ENCODE results near the gene MNX1.

Gene MNX1

DNA sequence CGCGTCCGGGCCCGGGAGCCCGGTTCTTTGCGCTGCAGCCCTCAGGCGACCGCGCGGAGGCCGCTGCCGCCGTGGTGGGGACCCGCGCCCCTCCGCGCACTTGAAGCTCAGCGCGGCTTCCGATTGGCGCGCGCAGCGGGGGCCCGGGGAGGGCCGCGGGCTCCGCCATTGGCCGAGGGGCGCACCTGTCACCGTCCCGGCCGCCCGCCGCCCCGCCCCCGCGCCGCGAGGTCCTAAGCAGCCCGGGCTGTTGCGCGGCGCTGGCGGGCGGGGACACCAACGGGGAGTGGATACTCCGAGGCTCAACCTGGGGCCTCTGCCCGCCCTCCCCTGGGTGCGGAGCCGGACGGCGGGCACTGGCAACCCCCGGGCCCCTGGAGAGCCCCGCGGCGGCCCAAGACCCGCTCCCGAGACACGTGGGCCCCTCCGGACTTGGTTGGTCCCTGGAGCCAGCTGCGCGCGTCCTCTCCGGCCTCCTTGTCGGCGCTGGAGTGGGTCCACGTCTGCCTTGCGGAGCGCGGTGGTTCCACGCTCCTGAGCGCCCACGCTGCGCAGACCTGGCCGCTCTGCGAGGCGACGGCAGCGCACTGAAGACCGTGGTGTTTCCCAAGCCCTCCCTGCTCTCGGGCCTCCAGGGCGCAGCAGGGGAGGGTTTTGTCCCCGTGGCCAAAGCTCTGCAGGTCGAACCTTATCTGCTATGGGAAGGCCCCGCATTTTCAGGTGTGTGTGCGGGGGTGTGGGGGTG lies at the start of gene MNX1:
TSS of gene MNX1 (minus strand) at position 76 of the 745 bp plus-strand sequence. CDS start 313 bp downstream, outside the sequence.
- DNase-seq = peak; percentile 56

GRCh38 chr7:157059534-157059933 lies 49.1 kb upstream of the MNX1 start:
- no peak for DNase-seq

DNA sequence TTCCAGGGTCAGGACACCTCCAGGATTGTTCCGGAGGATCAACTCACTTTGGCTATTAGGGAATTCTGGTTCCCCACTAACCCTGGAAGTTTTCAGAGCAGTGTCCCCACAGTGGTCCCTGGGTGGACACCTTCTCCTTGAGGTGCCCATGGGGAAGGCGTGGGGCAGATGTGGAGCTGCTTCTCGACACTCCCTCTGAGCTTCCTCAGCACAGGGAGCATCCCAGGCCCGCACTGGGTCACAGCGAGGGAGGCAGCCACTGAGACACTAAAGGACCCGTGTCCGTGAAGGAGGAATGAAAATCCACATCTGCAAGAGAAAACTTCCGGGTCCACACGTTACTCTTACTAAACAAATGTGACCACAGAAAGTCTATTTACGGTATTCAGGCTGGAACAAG lies 48.2 kb upstream of the MNX1 start:
- DNase-seq = no peak

DNA sequence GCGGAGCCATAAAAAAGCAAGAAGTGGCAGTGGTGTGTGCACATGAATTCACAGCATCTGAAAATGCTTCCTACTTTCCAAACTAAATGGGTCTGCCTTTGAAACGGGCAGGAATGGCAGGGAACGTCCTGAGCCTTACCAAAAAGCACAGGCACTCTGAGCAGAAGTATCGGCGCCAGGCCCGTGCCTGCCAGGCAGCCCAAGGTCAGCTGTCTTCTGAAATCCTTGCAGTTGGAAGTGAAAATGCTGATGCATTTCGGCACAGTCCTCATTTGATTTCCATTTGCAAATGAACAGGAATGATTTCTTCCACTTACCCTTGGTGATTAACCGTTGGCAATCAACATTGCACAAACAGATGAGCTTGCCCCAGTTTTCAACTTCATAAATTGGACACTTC lies 47.6 kb upstream of the MNX1 start:
- no peak for DNase-seq

DNA sequence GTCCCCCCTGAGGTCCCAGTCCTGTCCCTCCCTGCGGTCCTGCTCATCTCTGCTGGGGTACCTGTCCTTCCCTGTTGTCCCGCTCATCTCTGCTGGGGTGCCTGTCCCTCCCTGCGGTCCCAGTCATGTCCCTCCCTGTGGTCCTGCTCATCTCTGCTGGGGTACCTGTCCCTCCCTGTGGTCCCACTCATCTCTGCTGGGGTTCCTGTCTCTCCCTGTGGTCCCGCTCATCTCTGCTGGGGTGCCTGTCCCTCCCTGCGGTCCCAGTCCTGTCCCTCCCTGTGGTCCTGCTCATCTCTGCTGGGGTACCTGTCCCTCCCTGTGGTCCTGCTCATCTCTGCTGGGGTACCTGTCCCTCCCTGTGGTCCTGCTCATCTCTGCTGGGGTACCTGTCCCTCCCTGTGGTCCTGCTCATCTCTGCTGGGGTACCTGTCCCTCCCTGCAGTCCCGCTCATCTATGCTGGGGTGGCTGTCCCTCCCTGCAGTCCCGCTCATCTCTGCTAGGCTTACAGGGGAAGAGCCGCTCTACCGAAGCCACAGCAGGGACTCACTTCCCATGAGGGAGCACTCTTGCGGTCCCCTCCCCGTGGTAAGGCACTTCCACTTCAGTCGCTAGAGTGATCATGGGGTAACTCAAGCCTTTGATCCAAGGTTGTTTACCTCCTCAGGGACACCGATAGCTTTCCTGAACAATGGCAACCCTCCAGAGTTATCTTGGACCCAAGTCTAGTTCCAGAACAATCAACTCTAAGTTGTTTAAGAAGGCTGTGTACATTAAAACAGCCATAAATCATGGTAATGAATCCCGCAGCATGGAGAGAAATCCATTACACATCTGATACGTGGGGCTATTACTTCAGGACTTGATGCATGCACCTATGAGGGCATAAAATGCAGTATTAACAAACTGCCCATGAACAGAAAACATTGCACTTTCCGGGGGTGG lies 46.8 kb upstream of the MNX1 start:
- no peak for DNase-seq

- no peak for DNase-seq
Observed at GRCh38 chr7:157056246-157056645, 45.8 kb upstream of the MNX1 start.

DNA sequence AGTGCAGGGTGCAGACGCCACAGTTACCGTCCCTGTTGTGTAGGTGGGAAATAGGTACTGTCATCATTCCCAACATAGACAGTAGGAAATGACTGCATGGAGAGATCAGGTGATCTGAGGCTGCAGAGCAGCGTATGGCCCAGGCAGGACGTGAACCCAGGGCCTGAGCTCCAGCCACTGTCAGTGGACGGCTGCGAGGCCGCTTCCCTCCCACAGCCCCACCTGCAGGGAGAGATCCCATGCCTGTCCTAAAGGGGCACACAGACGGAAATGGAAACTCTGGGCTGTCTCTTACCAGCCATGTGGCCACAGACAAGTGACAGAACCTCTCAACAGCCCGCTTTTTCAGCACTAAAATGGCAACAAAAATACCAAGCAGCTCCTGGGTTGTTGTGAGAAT lies 44.5 kb upstream of the MNX1 start:
- DNase-seq = no peak

DNA sequence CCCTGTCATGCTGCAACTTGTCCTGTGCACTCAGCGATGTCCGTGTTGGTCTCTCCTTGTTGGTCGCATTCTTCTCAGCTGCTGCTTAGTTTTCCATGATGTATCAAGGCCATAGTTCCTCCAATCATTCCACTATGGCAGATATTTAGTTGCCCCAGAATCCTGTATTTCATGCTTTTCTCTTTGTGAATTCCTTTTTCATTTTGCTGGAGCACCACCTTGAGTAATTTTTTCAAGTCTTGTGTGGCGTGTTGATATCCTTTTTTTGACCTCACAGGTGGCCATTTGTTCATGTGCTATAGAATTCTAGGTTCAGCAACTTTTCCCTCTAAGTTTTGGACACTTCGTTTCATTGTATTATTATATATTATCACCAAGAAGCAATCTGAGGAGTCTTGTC lies 42.7 kb upstream of the MNX1 start:
- DNase-seq = no peak

DNA sequence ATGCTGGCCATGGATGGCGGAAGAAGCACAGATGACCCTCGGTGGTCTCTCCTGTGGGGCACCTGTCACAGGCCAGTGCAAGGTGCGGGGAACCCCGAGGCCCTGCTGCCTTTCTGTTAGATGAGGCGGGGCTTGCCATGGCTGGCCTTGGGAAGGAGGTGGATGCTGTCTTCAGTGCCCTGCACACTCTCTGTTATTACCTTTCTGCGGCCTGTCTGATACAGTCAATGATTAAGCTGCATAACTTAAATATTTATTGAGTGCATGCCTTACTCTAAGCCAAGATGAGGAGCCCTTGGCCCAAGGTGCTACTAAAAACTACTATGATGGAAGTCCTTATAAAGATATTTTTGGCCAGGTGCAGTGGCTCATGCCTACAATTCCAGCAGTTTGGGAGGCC lies 36.7 kb upstream of the MNX1 start:
- DNase-seq = no peak

GRCh38 chr7:157046681-157047080 lies 36.2 kb upstream of the MNX1 start:
- no peak for DNase-seq

DNA sequence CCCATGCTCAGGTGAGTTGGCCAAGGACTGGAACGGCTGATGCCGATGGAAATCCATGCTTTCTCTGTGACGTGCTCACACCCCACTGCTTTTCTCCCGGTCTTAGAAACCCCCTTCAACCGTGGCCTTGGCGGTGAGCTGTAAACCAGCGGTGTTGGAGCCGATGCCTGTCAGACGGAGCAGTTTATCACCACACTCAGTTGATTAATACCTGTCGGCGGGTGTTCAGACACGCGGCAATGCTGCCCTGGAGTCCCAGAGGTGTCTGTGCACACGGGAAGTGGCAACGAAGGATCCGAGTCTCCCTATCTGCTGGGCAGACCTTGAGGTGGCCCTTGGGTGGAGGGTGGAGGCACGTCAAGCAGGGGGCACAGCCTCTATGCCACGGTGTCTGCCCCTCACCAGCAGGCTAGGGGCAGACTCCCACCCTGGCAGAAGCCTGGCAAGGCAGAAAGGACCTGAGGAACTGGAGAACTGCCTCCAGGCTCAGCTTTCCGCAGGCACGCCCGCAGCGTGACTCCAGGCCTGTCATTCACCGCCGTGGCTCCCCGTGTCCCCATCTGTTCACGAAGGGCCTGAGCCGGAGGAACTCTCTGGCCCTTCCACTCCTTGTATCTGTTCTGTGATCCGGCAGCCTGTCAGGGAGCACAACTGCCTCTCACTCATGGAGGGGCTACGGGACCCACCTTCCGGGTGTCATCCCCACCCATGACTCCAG lies 34.6 kb upstream of the MNX1 start:
- no peak for DNase-seq

GRCh38 chr7:157044147-157044687 lies 33.8 kb upstream of the MNX1 start:
- DNase-seq = no peak

GRCh38 chr7:157043745-157044144 lies 33.3 kb upstream of the MNX1 start:
- DNase-seq = peak; percentile 37

DNA sequence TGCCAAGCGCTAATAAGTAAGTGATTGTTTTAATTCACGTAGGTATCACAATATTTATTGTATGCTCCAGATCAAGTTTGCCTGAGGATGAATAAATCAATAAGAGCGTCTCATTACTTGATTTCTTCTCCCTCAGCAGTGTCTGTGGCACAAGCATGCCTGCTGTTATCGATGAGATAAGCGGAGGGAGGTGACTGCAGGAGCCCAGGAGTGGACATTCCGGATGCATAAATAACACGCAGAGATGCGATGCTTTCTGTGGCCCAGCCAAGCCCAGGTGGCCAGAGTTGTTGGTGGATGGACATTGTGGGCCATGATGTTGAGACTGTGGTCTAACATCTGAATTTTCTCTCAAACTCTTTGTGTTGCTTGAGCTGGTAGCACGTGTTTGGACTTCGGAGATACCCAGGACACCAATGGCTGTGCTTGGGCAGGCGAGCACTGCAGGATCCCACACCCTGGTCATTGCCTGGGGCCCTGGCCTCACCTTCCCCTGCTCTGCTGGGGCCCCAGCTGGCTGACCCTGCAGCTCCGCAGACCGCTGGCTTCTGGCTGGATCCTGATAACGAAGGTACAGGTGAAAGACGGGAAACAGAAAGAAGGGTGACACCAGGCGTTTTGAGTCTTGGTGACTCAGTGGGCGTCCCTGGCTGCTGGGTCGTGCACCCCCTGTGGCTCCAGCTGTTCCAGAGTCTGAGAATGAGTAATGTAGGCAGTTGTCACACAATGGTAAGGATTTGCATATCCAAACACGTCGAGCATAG lies 31.2 kb upstream of the MNX1 start:
- DNase-seq = no peak

DNA sequence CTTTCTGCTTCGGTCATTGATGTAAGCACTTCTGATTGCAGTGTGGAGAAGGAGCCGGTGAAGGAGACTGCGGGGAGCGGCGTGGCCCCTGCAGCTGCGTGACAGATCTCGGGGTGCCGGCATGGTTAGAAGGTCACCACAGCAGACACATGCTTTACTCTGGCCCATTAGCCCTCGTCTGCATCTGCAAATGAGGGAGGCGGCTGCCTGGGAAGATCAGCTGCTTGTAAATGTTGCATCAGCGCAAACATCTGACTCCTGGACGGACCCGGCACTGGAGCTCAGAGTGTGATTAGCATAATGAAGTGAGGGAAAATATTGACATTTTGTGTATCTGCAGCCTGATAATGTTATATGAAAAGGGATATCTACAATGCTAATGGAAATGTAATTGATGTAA lies 30.5 kb upstream of the MNX1 start:
- DNase-seq = no peak

DNA sequence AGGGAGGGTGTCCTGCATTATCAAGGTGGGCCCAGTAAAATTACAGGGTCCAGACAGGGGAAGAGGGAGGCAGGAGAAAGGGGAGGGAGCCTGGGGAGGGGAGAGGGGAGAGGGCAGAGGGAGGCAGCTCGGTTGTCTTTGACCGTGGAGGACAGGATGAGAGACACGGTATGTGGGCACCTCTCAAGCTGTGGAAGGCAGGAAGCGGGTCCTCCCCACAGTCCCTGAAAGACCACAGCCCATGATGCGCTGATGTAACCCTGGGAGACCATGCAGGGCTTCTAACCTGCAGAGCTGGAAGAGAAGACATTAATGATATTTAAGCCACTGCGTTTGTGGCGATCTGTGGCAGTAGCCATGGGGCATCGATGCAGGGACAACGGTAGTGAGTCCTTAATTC lies 27.2 kb upstream of the MNX1 start:
- no peak for DNase-seq

DNA sequence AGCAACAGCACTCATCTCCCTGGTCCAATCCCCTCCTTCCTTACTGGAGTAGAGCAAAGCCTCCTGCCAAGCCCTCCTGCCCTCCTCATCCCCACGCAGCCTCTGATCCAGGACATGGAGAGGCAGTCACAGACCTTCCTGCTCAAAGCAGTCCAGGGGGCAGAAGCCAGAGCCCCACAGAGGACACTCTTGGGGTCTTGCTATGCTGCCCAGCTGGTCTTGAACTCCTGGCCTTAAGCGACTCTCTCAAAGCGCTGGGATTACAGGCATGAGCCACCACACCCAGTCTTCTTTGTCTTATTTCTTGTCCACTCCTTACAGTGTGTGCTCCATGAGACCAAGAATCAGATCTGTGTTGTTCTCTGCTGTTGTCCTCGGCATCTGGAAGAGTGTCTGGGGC lies 26.6 kb upstream of the MNX1 start:
- DNase-seq = no peak

DNA sequence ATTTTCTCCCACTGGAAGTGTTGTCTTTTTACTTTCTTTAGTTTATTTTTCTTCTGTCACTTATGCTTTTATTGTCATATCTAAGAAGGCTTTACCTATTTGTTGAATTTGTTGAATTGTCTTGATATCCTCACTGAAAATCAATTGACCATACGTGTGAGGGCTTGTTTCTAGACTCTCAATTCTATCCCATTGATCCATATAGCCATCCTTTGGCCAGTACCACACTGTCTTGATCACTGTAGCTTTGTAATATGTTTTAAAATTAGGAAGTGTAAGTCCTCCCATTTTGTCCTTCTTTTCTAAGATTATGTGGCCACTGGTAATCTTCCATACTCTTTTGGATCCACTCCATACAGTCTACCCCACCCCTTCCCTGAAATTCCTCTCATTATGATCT lies 25.5 kb upstream of the MNX1 start:
- DNase-seq = no peak

DNA sequence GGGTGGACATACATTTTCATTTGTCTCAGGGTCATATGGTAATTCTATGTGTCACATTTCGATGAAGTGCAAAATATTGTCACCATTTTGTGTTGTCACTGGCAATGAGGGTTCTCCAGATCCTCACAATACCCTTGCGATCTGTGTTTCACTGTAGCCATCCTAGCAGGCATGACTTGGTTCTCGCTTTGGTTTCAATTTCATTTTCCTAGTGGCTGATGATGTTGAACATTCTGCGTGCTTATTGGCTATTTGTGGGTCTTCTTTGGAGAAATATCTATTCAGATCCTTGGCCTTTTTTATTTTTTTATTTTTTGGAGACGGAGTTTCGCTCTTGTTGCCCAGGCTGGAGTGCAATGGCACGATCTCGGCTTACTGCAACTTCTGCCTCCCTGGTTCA lies 24.8 kb upstream of the MNX1 start:
- DNase-seq = no peak

DNA sequence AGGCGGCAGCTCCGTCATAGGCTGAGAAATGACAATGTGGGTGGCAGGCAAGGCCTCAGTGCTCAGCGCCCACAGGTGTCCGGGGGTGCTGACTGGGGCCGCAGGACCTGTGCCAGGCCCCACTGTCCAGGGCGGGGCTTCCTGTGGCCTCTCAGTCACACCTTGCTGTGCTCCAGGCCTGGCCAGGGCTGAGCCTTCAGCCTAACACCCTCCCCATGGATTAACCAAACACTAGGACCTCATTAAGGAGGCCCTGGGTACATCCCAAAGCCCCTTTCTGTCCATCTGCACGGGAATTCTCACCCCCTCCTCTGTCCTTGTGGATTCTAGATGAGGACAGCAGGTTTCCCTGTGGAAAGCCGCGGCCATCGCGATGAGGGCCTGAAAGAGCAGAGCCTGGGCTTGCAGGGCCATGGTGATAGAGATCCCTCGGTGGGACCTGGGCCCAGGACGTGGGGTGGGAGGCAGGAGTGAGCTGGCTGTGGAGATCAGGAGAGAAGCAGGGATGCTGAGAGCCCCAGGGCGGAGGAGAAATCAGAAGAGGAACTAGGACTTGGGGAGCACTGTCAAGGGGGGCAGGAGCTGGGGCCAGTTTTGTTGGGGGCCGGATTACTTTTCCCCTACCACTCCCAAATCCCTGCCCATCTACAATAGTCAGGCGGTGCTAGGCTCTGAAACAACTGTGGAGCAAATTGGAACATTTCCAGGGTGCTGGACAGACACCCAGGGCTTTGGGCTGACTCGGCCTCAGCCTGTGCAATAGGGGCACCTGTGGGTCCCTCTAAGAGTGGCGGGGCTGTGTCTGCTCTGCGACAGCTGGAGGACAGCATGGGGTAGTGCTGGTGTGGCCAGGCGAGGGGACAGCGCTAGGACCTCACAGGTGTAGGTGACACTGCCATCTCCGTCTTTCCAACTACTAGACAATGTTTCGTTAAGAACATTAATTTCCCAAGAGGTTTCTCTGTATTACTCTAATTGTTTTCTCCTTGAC lies 23.3 kb upstream of the MNX1 start:
- no peak for DNase-seq
